GM12878 (cell line): ENCODE data around the gene SEMA5B. TPM values are rescaled to one million over a fixed set of nuclear protein-coding genes. Genes with fewer than 3 reads are reported as not detected.

ENCODE experiments used
- ATAC-seq: fragments of 200-7000 bp; cut with Tn5 transposase; 3 replicates; pipeline ENCODE4 v1.9.1; 2020; ENCODE audit warnings: mild to moderate bottlenecking, moderate library complexity
- BruUV-seq: library from RNA; stranded (reverse); fragments of 400-500 nt; replicated peaks from 2 replicates; lab custom pipeline; 2021; lab: Mats Ljungman, UMichigan
- CTCF ChIA-PET: fragments of 300-600 bp; sonication (Branson Sonifier 250); formaldehyde crosslinking; extraction: SDS; loops from one replicate; lab custom pipeline; 2021; ENCODE audit warnings: inconsistent platforms; lab: Yijun Ruan, JAX
- POLR2A ChIA-PET: fragments of 350-600 bp; formaldehyde crosslinking; extraction: SDS; loops from one replicate; lab custom pipeline; 2021; ENCODE audit warnings: inconsistent platforms; lab: Charles Lee
- RAD21 ChIA-PET: fragments of 300-600 bp; sonication (Branson Sonifier 250); formaldehyde crosslinking; loops from one replicate; lab custom pipeline; 2023; ENCODE audit warnings: antibody characterized with exemption; ENCODE audit not compliant: unreplicated experiment; lab: Charles Lee
- SMC1A ChIA-PET: fragments of 300-600 bp; sonication (Branson Sonifier 250); formaldehyde crosslinking; loops from one replicate; lab custom pipeline; 2023; ENCODE audit not compliant: unreplicated experiment, uncharacterized antibody; lab: Charles Lee
- DNase-seq: peaks from one replicate; pipeline ENCODE4 v3.0.0-alpha.2; 2011; ENCODE audit warnings: low read depth, low spot score
- FAIRE-seq: peaks from 3 replicates; lab custom pipeline; 2011; peaks lifted over from hg19 to GRCh38; lab: Jason Lieb, UNC
- H2AFZ ChIP-seq: 2 replicates; pipeline ENCODE4 v1.6.0; 2011; ENCODE audit warnings: low read depth, low read length, control low read depth; ENCODE audit not compliant: control insufficient read depth
- H3K27ac ChIP-seq: 2 replicates; pipeline ENCODE4 v1.5.1; 2011; ENCODE audit warnings: control low read depth; ENCODE audit not compliant: control insufficient read depth, insufficient read depth
- H3K27me3 ChIP-seq, 2 experiments: replicated peaks in 1 of 2; 2 replicates each; pipeline versions ENCODE4 v1.6.0 to v1.6.1; 2011; ENCODE audit warnings: low read length in 1 of 2; ENCODE audit not compliant: control insufficient read depth in 2 of 2, insufficient read depth in 2 of 2
- H3K36me3 ChIP-seq, 2 experiments: 2 replicates each; pipeline ENCODE4 v1.5.1; 2011; ENCODE audit warnings: low read length in 1 of 2; ENCODE audit not compliant: control insufficient read depth in 2 of 2, insufficient read depth in 2 of 2
- H3K4me1 ChIP-seq: 2 replicates; pipeline ENCODE4 v1.6.1; 2011; ENCODE audit warnings: mild to moderate bottlenecking, low read length, moderate library complexity, mixed read lengths; ENCODE audit not compliant: control insufficient read depth, insufficient read depth
- H3K4me2 ChIP-seq: 2 replicates; pipeline ENCODE4 v1.6.0; 2011; ENCODE audit warnings: control low read depth; ENCODE audit not compliant: control insufficient read depth, insufficient read depth
- H3K4me3 ChIP-seq: fragments of 200-600 bp; sonication (generic); 2 replicates; pipeline ENCODE4 v1.5.1; 2016
- H3K79me2 ChIP-seq: 2 replicates; pipeline ENCODE4 v1.6.0; 2011; ENCODE audit warnings: low read length; ENCODE audit not compliant: control insufficient read depth, insufficient read depth
- H3K9ac ChIP-seq: 2 replicates; pipeline ENCODE4 v1.8.0; 2011; ENCODE audit warnings: low read length, control low read depth, mixed read lengths; ENCODE audit not compliant: control insufficient read depth, insufficient read depth
- H3K9me3 ChIP-seq: replicated peaks from 3 replicates; pipeline ENCODE4 v1.5.1; 2011; ENCODE audit warnings: mild to moderate bottlenecking, low read length; ENCODE audit not compliant: control insufficient read depth, insufficient read depth
- H4K20me1 ChIP-seq: 2 replicates; pipeline ENCODE4 v1.6.0; 2011; ENCODE audit not compliant: control insufficient read depth, insufficient read depth
- EGR1 ChIP-seq, 2 experiments: IDR thresholded peaks; 1 replicate in 1 of 2; 2 replicates in 1 of 2; pipeline ENCODE4 v1.6.1; 2011 to 2012; ENCODE audit warnings: low read depth in 2 of 2, low read length in 2 of 2, borderline replicate concordance in 1 of 2, mild to moderate bottlenecking in 1 of 2, moderate library complexity in 1 of 2
- GABPA ChIP-seq: IDR thresholded peaks from 2 replicates; pipeline ENCODE4 v1.6.1; 2014; ENCODE audit warnings: antibody characterized with exemption, low read depth, mild to moderate bottlenecking, inconsistent platforms
- RAD21 ChIP-seq: IDR thresholded peaks from 2 replicates; pipeline ENCODE4 v1.6.1; 2011; ENCODE audit warnings: mild to moderate bottlenecking, low read depth, low read length, moderate library complexity; ENCODE audit not compliant: insufficient read depth
- SMAD1 ChIP-seq: fragments of 450-650 bp; IDR thresholded peaks from 2 replicates; pipeline ENCODE4 v1.6.1; 2018; ENCODE audit warnings: mild to moderate bottlenecking, low read depth; ENCODE audit not compliant: partially characterized antibody
- SPI1 ChIP-seq: IDR thresholded peaks from 2 replicates; pipeline ENCODE4 v1.6.1; 2011; ENCODE audit warnings: low read depth, mild to moderate bottlenecking, low read length, moderate library complexity, borderline replicate concordance; ENCODE audit not compliant: insufficient read depth
- STAT1 ChIP-seq: fragments of 450-650 bp; conservative IDR thresholded peaks from 2 replicates; pipeline ENCODE4 v1.6.1; 2014; ENCODE audit warnings: antibody characterized with exemption, mild to moderate bottlenecking
- TAF1 ChIP-seq: IDR thresholded peaks from 2 replicates; pipeline ENCODE4 v1.6.1; 2011; ENCODE audit warnings: mild to moderate bottlenecking, low read depth, low read length, borderline replicate concordance
- WGBS: methylation state at CpG from one replicate; pipeline ENCODE4 v1.1.6; 2016; ENCODE audit warnings: low lambda C conversion rate; ENCODE audit not compliant: insufficient replicate concordance, insufficient coverage; ENCODE audit errors: missing lambda C conversion rate; 5-methylcytosine and 5-hydroxymethylcytosine counted together
- in situ Hi-C: fragments of 300-500 bp; cut with MboI; formaldehyde crosslinking; loops from 9 replicates; pipeline ENCODE4 v1.14.3; 2018; ENCODE audit warnings: mixed read lengths
- intact Hi-C: fragments of 100-400 bp; cut with micrococcal nuclease; formaldehyde crosslinking; loops from one replicate; pipeline ENCODE4 v1.14.2; 2022; ENCODE audit not compliant: unreplicated experiment
- polyA plus RNA-seq, 11 experiments: library from polyadenylated mRNA; depleted of rRNA in 4 of 11; unstranded in 6 of 11; stranded (reverse) in 5 of 11; fragments of >200 nt; fragmentation: Nextera tagmentation in 4 of 11; fragmentation: Illumina TruSeq in 1 of 11; extraction: Ambion mirVana in 4 of 11; extraction: Trizol in 1 of 11; gene quantifications; 1 replicate in 1 of 11; 2 replicates in 10 of 11; pipeline versions ENCODE4 v1.2.1 to v1.2.3, GENCODE V29; 2011 to 2016; ENCODE audit warnings: inconsistent platforms in 2 of 11, missing spikeins in 2 of 11, low read depth in 1 of 11
- total RNA-seq, 4 experiments: library from RNA; depleted of rRNA in 3 of 4; stranded (reverse); fragments of >200 nt in 3 of 4; fragmentation: Illumina TruSeq in 1 of 4; extraction: Trizol in 1 of 4; gene quantifications; 2 replicates each; pipeline versions ENCODE4 v1.2.1 to v1.2.3, GENCODE V29; 2013 to 2021
- TF ChIP-seq, protein P1 (sequence below): IDR thresholded peaks from 2 replicates; pipeline ENCODE4 v1.6.1; 2012; ENCODE audit warnings: low read depth, low read length, improper control_type of control experiment
- TF ChIP-seq, protein P2 (sequence below): fragments of 450-650 bp; IDR thresholded peaks from 2 replicates; pipeline ENCODE4 v1.6.1; 2014; ENCODE audit warnings: mild to moderate bottlenecking

SEMA5B gene
- total and polyA plus RNA-seq, 10 of the 15 experiments (the other 5 are each of a cell fraction or from before 2014, with no cell fraction given): 0.05 TPM; not detected in 9

DNA sequence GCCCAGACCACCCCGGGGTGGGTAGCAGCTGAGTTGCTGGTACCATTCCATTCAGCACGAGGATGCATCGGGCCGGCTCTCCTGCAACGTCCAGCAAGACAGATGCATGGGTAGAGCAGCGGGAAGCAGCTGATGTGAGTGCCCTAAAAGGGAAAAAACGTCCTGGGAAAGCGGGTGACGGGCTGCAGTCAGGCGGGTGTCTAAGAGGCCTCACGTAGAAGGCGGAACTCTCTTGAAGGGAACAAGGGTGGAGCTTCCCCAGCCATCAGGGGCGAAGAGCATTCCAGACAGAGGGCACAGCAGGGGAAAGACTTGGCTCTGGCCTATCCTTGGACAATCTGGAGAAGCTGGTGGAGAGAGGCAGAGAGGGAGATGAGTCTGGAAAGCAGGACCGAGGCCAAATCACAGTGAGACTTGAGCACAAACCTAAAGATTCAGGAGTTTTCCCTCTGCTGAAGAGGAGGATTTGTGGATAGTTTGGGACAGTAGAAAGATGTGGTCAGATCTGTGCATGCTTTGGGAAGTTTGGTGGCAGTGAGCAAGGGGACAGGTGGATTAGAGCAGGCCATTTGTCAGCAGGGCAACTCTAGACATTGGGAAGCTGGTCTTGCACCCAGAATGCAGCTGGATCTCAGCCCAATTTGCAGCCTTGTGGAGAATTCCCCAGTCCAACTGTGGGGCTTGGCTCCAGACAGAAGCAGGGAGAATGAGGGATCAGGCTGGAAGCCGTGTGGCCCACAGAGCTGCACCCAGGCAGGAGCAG, 70.7 kb downstream of the SEMA5B start:
- RAD21 ChIA-PET: no interaction called here
- no peaks in the 10 kb centered on the region for H4K20me1 ChIP-seq
- in situ Hi-C loops: no loop called here
- H3K4me3 ChIP-seq: no peak overlapping the region
- POLR2A ChIA-PET: no interaction called here
- SMC1A ChIA-PET: interaction anchor here (0.6 kb wide), 1 partner anchor 142 kb away, joined by 3 read pairs; no protein-coding TSS in a partner anchor
- intact Hi-C loops: no loop called here
- H2AFZ ChIP-seq: no peak overlapping the region
- H3K79me2 ChIP-seq: no peaks in the 10 kb centered on the region
- no peak overlapping the region for H3K4me2 ChIP-seq
- FAIRE-seq: no peak
- DNase-seq: no peak
- no peak overlapping the region for H3K27ac ChIP-seq
- CTCF ChIA-PET: interaction anchor here (1.5 kb wide), 1 partner anchor 14 kb away, joined by 3 read pairs; no protein-coding TSS in a partner anchor
- BruUV-seq: no TSS peak
- H3K9ac ChIP-seq: no peak overlapping the region
- no peak for ATAC-seq
- TF ChIP-seq TAF1 (no peak), STAT1 (no peak), RAD21 (no peak)
- TF ChIP-seq, all 136 proteins: peak for 0
- 45% methylated on average over 14 of the region's 15 CpGs for WGBS
- Histone ChIP-seq H3K27me3 (no peaks in the 10 kb centered on the region; a peak in 2 of 4 replicates), H3K36me3 (no peaks in the 10 kb centered on the region), H3K4me1 (no peaks in the 10 kb centered on the region; the same call in 1 of the 2 replicates), H3K9me3 (no peaks in the 10 kb centered on the region)

DNA sequence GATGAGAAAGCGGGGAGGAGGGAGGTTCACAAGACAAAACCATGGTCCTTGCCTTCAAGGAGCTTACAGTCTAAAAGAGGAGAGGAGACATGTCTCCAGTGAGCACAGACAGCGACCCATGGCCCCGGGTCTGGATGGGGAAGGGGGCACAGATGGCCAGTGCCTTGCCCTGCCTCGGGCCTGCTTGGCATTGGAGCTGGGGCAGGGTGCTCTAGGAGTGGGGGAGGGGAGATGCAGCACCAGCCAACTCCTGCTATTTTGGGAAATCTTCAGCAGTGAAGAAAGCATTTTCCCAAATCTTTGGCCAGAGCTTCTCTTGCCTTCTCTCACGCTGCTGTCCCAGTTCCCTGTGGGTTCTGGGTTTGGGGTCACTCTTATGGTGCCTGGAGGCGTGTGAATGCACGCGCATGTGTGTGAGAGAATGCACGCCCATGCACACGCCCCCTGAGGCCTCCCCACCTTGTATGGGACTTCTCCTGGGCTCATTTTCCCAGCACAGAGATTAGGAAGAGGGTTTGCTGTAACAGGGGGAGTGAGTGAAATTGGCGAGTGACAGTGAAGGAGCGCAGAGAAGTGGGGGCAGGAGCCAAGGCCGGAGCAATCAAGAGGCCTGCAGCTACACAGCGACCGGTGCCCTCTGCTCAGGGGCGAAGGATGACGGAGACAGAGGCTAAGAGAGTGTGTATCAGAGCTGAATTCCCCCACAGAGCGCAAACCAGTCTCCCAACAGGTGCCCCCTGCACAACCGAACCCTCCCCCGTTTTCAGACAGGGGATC, 71.5 kb downstream of the SEMA5B start:
- DNase-seq (no peak), ATAC-seq (no peak), FAIRE-seq (peak; percentile 49)
- no peaks in the 10 kb centered on the region for H3K9me3 ChIP-seq
- H3K27ac ChIP-seq: no peak overlapping the region
- H3K79me2 ChIP-seq: no peaks in the 10 kb centered on the region
- in situ Hi-C loops: no loop called here
- H3K9ac ChIP-seq: no peak overlapping the region
- 42% methylated on average over 18 of the region's 20 CpGs for WGBS
- intact Hi-C loops: no loop called here
- SMC1A ChIA-PET: no interaction called here
- no peak overlapping the region for H2AFZ ChIP-seq
- no peaks in the 10 kb centered on the region for H3K36me3 ChIP-seq
- POLR2A ChIA-PET: no interaction called here
- RAD21 ChIA-PET: no interaction called here
- H3K27me3 ChIP-seq: no peaks in the 10 kb centered on the region; a peak in 2 of 4 replicates
- H3K4me2 ChIP-seq: no peak overlapping the region
- no peak for TF ChIP-seq GABPA
- TF ChIP-seq SPI1: no peak
- TF ChIP-seq EGR1 (IDR thresholded peaks at IDR 0.05; ENCODE audit: borderline replicate concordance in 1 of 2, low read depth in 2 of 2, low read length in 2 of 2): no peak
- TF ChIP-seq, protein P1, sequence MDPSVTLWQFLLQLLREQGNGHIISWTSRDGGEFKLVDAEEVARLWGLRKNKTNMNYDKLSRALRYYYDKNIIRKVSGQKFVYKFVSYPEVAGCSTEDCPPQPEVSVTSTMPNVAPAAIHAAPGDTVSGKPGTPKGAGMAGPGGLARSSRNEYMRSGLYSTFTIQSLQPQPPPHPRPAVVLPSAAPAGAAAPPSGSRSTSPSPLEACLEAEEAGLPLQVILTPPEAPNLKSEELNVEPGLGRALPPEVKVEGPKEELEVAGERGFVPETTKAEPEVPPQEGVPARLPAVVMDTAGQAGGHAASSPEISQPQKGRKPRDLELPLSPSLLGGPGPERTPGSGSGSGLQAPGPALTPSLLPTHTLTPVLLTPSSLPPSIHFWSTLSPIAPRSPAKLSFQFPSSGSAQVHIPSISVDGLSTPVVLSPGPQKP: no peak
- TF ChIP-seq SMAD1: no peak
- TF ChIP-seq, protein P2, sequence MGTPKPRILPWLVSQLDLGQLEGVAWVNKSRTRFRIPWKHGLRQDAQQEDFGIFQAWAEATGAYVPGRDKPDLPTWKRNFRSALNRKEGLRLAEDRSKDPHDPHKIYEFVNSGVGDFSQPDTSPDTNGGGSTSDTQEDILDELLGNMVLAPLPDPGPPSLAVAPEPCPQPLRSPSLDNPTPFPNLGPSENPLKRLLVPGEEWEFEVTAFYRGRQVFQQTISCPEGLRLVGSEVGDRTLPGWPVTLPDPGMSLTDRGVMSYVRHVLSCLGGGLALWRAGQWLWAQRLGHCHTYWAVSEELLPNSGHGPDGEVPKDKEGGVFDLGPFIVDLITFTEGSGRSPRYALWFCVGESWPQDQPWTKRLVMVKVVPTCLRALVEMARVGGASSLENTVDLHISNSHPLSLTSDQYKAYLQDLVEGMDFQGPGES: no peak
- TF ChIP-seq, all 136 proteins: peak for 0
- Histone ChIP-seq H4K20me1 (no peaks in the 10 kb centered on the region), H3K4me1 (no peaks in the 10 kb centered on the region; the same call in 1 of the 2 replicates), H3K4me3 (no peak overlapping the region)
- BruUV-seq: no TSS peak
- CTCF ChIA-PET: no interaction called here
